Measurements from ENCODE around the gene PIGR. TPM values are rescaled to one million over a fixed set of nuclear protein-coding genes. Genes with fewer than 3 reads are reported as not detected.

PIGR gene
- total and polyA plus RNA-seq, 2 of the 4 experiments (the other 2 are of a cell fraction), result not detected

GRCh38 chr1:206982216-206982615 is 36.0 kb upstream of the PIGR start:
- no CpG with 5 or more reads among the region's 4 CpGs for WGBS, 2 experiments (ENCODE audit: extremely low coverage in 2 of 2, insufficient read length in 1 of 2)
- Histone ChIP-seq H3K14ac (replicated peaks; ENCODE audit: low read depth, low read length) (no peak overlapping the region), H3K18ac (ENCODE audit: low read depth, low read length) (no peak overlapping the region), H4K91ac (ENCODE audit: insufficient read depth, low read depth, low read length) (no peak overlapping the region), H3K9me3 (ENCODE audit: control insufficient read depth, insufficient read depth, low read length) (no peaks in the 10 kb centered on the region), H4K5ac (ENCODE audit: low read depth, low read length) (no peak overlapping the region), H2BK120ac (ENCODE audit: low read depth, low read length) (no peak overlapping the region), H3K36me3 (ENCODE audit: control insufficient read depth, insufficient read depth, low read length) (no peaks in the 10 kb centered on the region), H3K4ac (ENCODE audit: low read depth, low read length) (no peak overlapping the region), H3K4me1 (ENCODE audit: control insufficient read depth, insufficient read depth, low read length) (no peaks in the 10 kb centered on the region), H2BK15ac (ENCODE audit: low read depth, low read length) (no peak overlapping the region), H3K27ac (ENCODE audit: insufficient read depth, low read length) (no peak overlapping the region), H3K4me3 (ENCODE audit: insufficient read depth, low read depth, low read length) (no peak overlapping the region), H3K4me2 (ENCODE audit: low read depth, low read length) (no peak overlapping the region), H3K56ac (ENCODE audit: extremely low read depth, insufficient read depth, low read length) (no peak overlapping the region), H3K23ac (ENCODE audit: low read depth, low read length) (no peak overlapping the region), H2BK20ac (ENCODE audit: low read depth, low read length) (no peak overlapping the region), H4K8ac (ENCODE audit: low read depth in 2 of 2, low read length in 2 of 2) (no peak overlapping the region), H2AK5ac (ENCODE audit: low read depth, low read length) (no peak overlapping the region), H3K79me1 (ENCODE audit: low read depth in 1 of 2, low read length in 2 of 2) (no peaks in the 10 kb centered on the region), H2AK9ac (replicated peaks; ENCODE audit: low read depth, low read length, poor library complexity) (no peak overlapping the region), H3K9ac (ENCODE audit: low read depth, low read length) (no peak overlapping the region), H4K20me1 (ENCODE audit: insufficient read depth, low read length) (no peaks in the 10 kb centered on the region), H2BK5ac (ENCODE audit: low read depth, low read length, poor library complexity, severe bottlenecking) (no peak overlapping the region), H3K9me1 (ENCODE audit: insufficient read depth, low read length) (no peaks in the 10 kb centered on the region), H2AFZ (replicated peaks; ENCODE audit: low read length, poor library complexity) (no peak overlapping the region), H3K27me3 (ENCODE audit: control insufficient read depth, insufficient read depth, low read length) (peaks cover 37% of the 10 kb centered on the region)
- intact Hi-C loops (cut with micrococcal nuclease) (loop anchor here (5.0 to 10.0 kb wide), 4 partner anchors 247 to 507 kb away; partner anchors contain the start of genes DYRK3 and IKBKE), dilution Hi-C loops (cut with HindIII; ENCODE audit: low sequenced_read_pairs, unreplicated experiment) (no loop called here), in situ Hi-C loops (cut with MboI; ENCODE audit: low sequenced_read_pairs) (no loop called here)
- DNase-seq, result peak; percentile 22
- peak; percentile 82 for ATAC-seq (ENCODE audit: low read depth)
- TF ChIP-seq RAD21 (IDR thresholded peaks at IDR 0.05; ENCODE audit: low read length) (peak; percentile 72), BHLHE40 (IDR thresholded peaks at IDR 0.05; ENCODE audit: low read depth, low read length) (no peak), CTCF (conservative IDR thresholded peaks at IDR 0.05; ENCODE audit: low read depth, low read length) (peak; percentile 65), RFX5 (IDR thresholded peaks at IDR 0.05; ENCODE audit: low read depth, low read length) (no peak), CEBPB (IDR thresholded peaks at IDR 0.05; ENCODE audit: low read depth, low read length) (no peak), MAFK (IDR thresholded peaks at IDR 0.05; ENCODE audit: low read depth, low read length) (no peak), USF2 (IDR thresholded peaks at IDR 0.05; ENCODE audit: low read depth, low read length) (no peak), CHD1 (IDR thresholded peaks at IDR 0.05; ENCODE audit: low read depth, low read length) (no peak), MAZ (IDR thresholded peaks at IDR 0.05; ENCODE audit: borderline replicate concordance, low read depth, low read length) (no peak), RCOR1 (IDR thresholded peaks at IDR 0.05; ENCODE audit: insufficient replicate concordance, low read length) (no peak), FOS (IDR thresholded peaks at IDR 0.05; ENCODE audit: low read depth, low read length) (no peak), SMC3 (IDR thresholded peaks at IDR 0.05; ENCODE audit: low read depth, low read length) (peak; percentile 57), MXI1 (IDR thresholded peaks at IDR 0.05; ENCODE audit: borderline replicate concordance, low read depth, low read length) (no peak), NFE2L2 (IDR thresholded peaks at IDR 0.05; ENCODE audit: low read depth, low read length) (no peak), POLR2A (IDR thresholded peaks at IDR 0.05; ENCODE audit: low read depth, low read length) (no peak), ELK1 (IDR thresholded peaks at IDR 0.05; ENCODE audit: borderline replicate concordance, low read depth, low read length) (no peak)
- ChIA-PET CTCF (interaction anchor here (0.7 to 4.2 kb wide), 17 partner anchors 9 to 517 kb away, joined by 3 to 13 read pairs (median 3); partner anchors contain the start of gene EIF2D), POLR2A (ENCODE audit: unreplicated experiment) (no interaction called here)
- BruUV-seq (replicated peaks), result no TSS peak

All from IMR-90 (cell line).